ENCODE data around the gene TRAPPC2L. TPM values are rescaled to one million over a fixed set of nuclear protein-coding genes. Genes with fewer than 3 reads are reported as not detected.

TRAPPC2L gene
- total and polyA plus RNA-seq, 2 of the 13 experiments (the other 11 are each of a cell fraction or from before 2014, with no cell fraction given) = 96.3 to 107 TPM

DNA sequence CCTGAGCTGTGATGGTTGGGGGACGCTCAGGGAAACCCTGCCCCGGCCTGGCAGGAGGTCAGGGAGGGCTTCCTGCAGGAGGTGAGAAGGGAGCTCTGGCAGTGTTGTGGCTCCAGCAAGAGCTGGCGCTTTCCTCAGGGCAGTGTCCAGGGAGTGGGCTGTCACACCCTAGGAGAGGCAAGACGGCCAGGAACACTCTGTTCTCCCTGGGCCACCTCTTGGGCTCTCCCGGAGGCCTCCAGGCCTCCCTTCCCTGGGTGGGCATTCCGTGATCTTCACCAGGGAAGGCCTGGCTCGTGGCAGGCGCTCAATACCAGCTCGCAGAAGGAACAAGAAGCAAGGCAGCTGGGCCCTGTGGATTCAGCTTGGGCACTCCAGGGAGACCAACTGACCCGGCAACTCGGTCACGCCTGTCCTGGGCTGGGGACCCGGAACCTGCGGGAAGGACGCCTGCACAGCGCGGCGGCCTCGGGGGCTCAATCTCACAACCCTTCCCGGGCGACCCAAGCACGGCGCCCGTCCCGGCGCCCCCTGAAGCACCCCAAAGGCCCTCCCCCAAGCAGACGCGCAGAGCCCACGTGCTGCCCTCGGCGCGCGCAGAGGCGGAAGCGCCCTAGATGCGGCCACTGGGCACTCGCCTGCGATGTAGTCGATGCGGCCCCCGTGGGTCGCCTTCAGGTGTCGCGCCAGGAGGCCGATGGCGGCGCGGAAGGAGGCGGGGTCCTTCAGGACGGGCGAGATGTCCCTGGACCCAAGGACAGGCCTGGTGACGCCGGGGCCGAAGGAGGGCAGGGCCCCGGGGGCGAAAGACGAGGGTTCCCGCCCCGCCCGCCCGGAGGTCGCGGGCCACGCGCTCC is 45.8 kb upstream of the TRAPPC2L start (continued):
- TF ChIP-seq ZNF18 (CRISPR knock-in tag; IDR thresholded peaks at IDR 0.05; ENCODE audit: insufficient replicate concordance) = no peak
- TF ChIP-seq TBX3 (IDR thresholded peaks at IDR 0.05; ENCODE audit: borderline replicate concordance) = no peak
- no peak for TF ChIP-seq EHMT2 (IDR thresholded peaks at IDR 0.05; ENCODE audit: borderline replicate concordance, low read depth, low read length)
- TF ChIP-seq TRIM22 (IDR thresholded peaks at IDR 0.05) = no peak
- no peak for TF ChIP-seq ZNF33B (CRISPR knock-in tag; IDR thresholded peaks at IDR 0.05)
- no peak; the same call in 1 of the 2 replicates for TF ChIP-seq ZNF549 (CRISPR knock-in tag; IDR thresholded peaks at IDR 0.05)
- no peak for TF ChIP-seq ZNF160 (CRISPR knock-in tag; IDR thresholded peaks at IDR 0.05)
- no peak for TF ChIP-seq ZNF20 (CRISPR knock-in tag; IDR thresholded peaks at IDR 0.05)
- TF ChIP-seq PCBP1 (IDR thresholded peaks at IDR 0.05; ENCODE audit: borderline replicate concordance, low read depth, low read length) = no peak
- TF ChIP-seq ZFP36L2 (CRISPR knock-in tag; IDR thresholded peaks at IDR 0.05) = 0 out of 2 replicates have a peak, but pooled peaks have one; percentile 24
- peak; percentile 8 for TF ChIP-seq AGO1 (IDR thresholded peaks at IDR 0.05; ENCODE audit: low read depth, low read length, poor library complexity, severe bottlenecking)
- TF ChIP-seq ZNF782 (CRISPR knock-in tag; IDR thresholded peaks at IDR 0.05; ENCODE audit: borderline replicate concordance) = 0 out of 2 replicates have a peak, but pooled peaks have one; percentile 66
- peak; percentile 54; the same call in 1 of the 2 replicates for TF ChIP-seq RXRA (CRISPR knock-in tag; IDR thresholded peaks at IDR 0.05)
- TF ChIP-seq, protein P1, sequence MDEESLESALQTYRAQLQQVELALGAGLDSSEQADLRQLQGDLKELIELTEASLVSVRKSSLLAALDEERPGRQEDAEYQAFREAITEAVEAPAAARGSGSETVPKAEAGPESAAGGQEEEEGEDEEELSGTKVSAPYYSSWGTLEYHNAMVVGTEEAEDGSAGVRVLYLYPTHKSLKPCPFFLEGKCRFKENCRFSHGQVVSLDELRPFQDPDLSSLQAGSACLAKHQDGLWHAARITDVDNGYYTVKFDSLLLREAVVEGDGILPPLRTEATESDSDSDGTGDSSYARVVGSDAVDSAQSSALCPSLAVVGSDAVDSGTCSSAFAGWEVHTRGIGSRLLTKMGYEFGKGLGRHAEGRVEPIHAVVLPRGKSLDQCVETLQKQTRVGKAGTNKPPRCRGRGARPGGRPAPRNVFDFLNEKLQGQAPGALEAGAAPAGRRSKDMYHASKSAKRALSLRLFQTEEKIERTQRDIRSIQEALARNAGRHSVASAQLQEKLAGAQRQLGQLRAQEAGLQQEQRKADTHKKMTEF (CRISPR knock-in tag; IDR thresholded peaks at IDR 0.05) = no peak; the same call in 1 of the 2 replicates
- TF ChIP-seq SOX5 (CRISPR knock-in tag; IDR thresholded peaks at IDR 0.05; ENCODE audit: borderline replicate concordance) = no peak; the same call in 1 of the 2 replicates
- TF ChIP-seq CBX1 (IDR thresholded peaks at IDR 0.05; ENCODE audit: low read depth) = peak; percentile 47
- TF ChIP-seq RARA (CRISPR knock-in tag; IDR thresholded peaks at IDR 0.05) = no peak
- TF ChIP-seq ZNF275 (CRISPR knock-in tag; IDR thresholded peaks at IDR 0.05; ENCODE audit: borderline replicate concordance) = no peak; the same call in 1 of the 2 replicates
- TF ChIP-seq KLF12 (CRISPR knock-in tag; IDR thresholded peaks at IDR 0.05; ENCODE audit: borderline replicate concordance) = peak; percentile 49; the same call in 1 of the 2 replicates
- TF ChIP-seq MTF2 (CRISPR knock-in tag; IDR thresholded peaks at IDR 0.05; ENCODE audit: borderline replicate concordance) = 0 out of 2 replicates have a peak, but pooled peaks have one; percentile 14
- no peak; the same call in 1 of the 2 replicates for TF ChIP-seq HOXD1 (CRISPR knock-in tag; IDR thresholded peaks at IDR 0.05)

Measured in HepG2 (cell line).